ENCODE data around the gene MRPL10.

- TF ChIP-seq, protein P1, sequence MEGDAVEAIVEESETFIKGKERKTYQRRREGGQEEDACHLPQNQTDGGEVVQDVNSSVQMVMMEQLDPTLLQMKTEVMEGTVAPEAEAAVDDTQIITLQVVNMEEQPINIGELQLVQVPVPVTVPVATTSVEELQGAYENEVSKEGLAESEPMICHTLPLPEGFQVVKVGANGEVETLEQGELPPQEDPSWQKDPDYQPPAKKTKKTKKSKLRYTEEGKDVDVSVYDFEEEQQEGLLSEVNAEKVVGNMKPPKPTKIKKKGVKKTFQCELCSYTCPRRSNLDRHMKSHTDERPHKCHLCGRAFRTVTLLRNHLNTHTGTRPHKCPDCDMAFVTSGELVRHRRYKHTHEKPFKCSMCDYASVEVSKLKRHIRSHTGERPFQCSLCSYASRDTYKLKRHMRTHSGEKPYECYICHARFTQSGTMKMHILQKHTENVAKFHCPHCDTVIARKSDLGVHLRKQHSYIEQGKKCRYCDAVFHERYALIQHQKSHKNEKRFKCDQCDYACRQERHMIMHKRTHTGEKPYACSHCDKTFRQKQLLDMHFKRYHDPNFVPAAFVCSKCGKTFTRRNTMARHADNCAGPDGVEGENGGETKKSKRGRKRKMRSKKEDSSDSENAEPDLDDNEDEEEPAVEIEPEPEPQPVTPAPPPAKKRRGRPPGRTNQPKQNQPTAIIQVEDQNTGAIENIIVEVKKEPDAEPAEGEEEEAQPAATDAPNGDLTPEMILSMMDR (IDR thresholded peaks at IDR 0.05) = no peak
- no peak for TF ChIP-seq POLR2A (IDR thresholded peaks at IDR 0.05)
Observed at GRCh38 chr17:47821031-47821423, 10.3 kb downstream of the MRPL10 start.
